Astrocyte (in vitro differentiated cells and primary cell): Measurements from ENCODE around the gene CALCOCO1.

Experiments used
- CTCF ChIP-seq: IDR thresholded peaks from 2 replicates; pipeline ENCODE4 v1.5.1; 2011; ENCODE audit warnings: low read depth, mild to moderate bottlenecking, inconsistent platforms, low read length, moderate library complexity; ENCODE audit not compliant: insufficient read depth
- EZH2 ChIP-seq: IDR thresholded peaks from 2 replicates; pipeline ENCODE4 v1.6.1; 2012; ENCODE audit warnings: mild to moderate bottlenecking, low read length, inconsistent platforms; ENCODE audit not compliant: insufficient read depth

DNA sequence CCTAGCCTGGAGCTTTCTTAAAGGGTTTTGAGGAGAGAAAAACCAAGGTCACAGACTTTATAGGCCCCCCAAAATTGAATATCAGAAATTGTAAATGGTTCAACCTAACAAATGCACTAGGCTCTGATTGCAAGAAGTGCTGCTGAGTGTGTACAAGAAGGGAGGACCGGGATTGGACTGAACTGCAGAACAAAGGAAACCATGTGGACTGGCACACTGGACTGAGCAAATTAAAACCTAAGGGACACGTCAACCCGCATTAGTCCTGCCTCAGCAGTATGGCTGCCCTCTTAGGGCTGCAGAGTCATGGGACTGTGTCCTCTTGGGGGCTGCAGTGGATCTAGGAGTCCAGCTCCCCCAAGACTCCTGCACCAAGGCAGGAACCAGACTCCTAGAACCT is 25.4 kb upstream of the CALCOCO1 start:
- TF ChIP-seq CTCF = no peak
- TF ChIP-seq EZH2 = no peak
